OCI-LY1 (cell line): ENCODE measurements around the gene ORM2.

Source experiments
- H2AFZ ChIP-seq: fragments of 200-600 bp; sonication (generic), shearing (Covaris generic); 2 replicates; pipeline ENCODE4 v1.6.0; 2014; ENCODE audit warnings: antibody characterized with exemption, mild to moderate bottlenecking, low read length
- H3F3A ChIP-seq: fragments of 200-600 bp; sonication (generic), shearing (Covaris generic); 2 replicates; pipeline ENCODE4 v1.6.0; 2014; ENCODE audit warnings: mild to moderate bottlenecking, antibody characterized with exemption, low read length, moderate library complexity; ENCODE audit not compliant: insufficient read depth
- H3K27ac ChIP-seq: fragments of 200-600 bp; sonication (generic); 2 replicates; pipeline ENCODE4 v1.5.1; 2014; ENCODE audit warnings: low read length, mixed run types, mild to moderate bottlenecking, low read depth; ENCODE audit not compliant: poor library complexity, severe bottlenecking
- H3K27me3 ChIP-seq: fragments of 200-600 bp; sonication (generic); 2 replicates; pipeline ENCODE4 v1.6.0; 2014; ENCODE audit warnings: antibody characterized with exemption, mild to moderate bottlenecking, low read length, moderate library complexity; ENCODE audit not compliant: insufficient read depth
- H3K36me3 ChIP-seq: fragments of 200-600 bp; sonication (generic); 2 replicates; pipeline ENCODE4 v1.6.1; 2014; ENCODE audit warnings: mild to moderate bottlenecking, antibody characterized with exemption, low read length, moderate library complexity, mixed read lengths; ENCODE audit not compliant: insufficient read depth
- H3K4me1 ChIP-seq: fragments of 200-600 bp; sonication (generic); 2 replicates; pipeline ENCODE4 v1.5.1; 2014; ENCODE audit warnings: mild to moderate bottlenecking, low read length, moderate library complexity; ENCODE audit not compliant: insufficient read depth, severe bottlenecking
- H3K4me2 ChIP-seq: fragments of 200-600 bp; sonication (generic), shearing (Covaris generic); 2 replicates; pipeline ENCODE4 v1.6.1; 2014; ENCODE audit warnings: low read length
- H3K4me3 ChIP-seq: fragments of 200-600 bp; sonication (generic); 2 replicates; pipeline ENCODE4 v1.5.1; 2014; ENCODE audit warnings: low read length, low read depth, mild to moderate bottlenecking, mixed read lengths; ENCODE audit not compliant: poor library complexity, severe bottlenecking
- H3K79me2 ChIP-seq: fragments of 200-600 bp; shearing (Covaris generic); 2 replicates; pipeline ENCODE4 v1.6.1; 2016; ENCODE audit warnings: mixed run types, low read length, mixed read lengths; ENCODE audit not compliant: insufficient read depth
- H3K9ac ChIP-seq: fragments of 200-600 bp; sonication (generic), shearing (Covaris generic); 2 replicates; pipeline ENCODE4 v1.6.1; 2014; ENCODE audit warnings: mild to moderate bottlenecking, low read length, mixed read lengths
- H3K9me2 ChIP-seq: fragments of 200-600 bp; sonication (generic), shearing (Covaris generic); 2 replicates; pipeline ENCODE4 v1.6.1; 2014; ENCODE audit warnings: low read depth, mild to moderate bottlenecking, low read length, mixed read lengths
- H3K9me3 ChIP-seq: fragments of 200-600 bp; shearing (Covaris generic); 2 replicates; pipeline ENCODE4 v1.6.1; 2014; ENCODE audit warnings: low read length, mixed read lengths
- H4K20me1 ChIP-seq: fragments of 200-600 bp; sonication (generic), shearing (Covaris generic); 2 replicates; pipeline ENCODE4 v1.6.0; 2016; ENCODE audit warnings: mild to moderate bottlenecking, low read length; ENCODE audit not compliant: insufficient read depth
- EZH2 ChIP-seq: fragments of 200-600 bp; sonication (generic), shearing (Covaris generic); IDR thresholded peaks from 2 replicates; pipeline ENCODE4 v1.8.0; 2017; ENCODE audit warnings: borderline replicate concordance, mixed run types, mild to moderate bottlenecking, antibody characterized with exemption, low read length, moderate library complexity, mixed read lengths
- TF ChIP-seq, protein P1 (sequence below): fragments of 200-600 bp; sonication (generic), shearing (Covaris generic); IDR thresholded peaks from 2 replicates; pipeline ENCODE4 v1.5.1; 2017; ENCODE audit warnings: mild to moderate bottlenecking, antibody characterized with exemption, low read length, moderate library complexity, mixed read lengths

The ORM2 gene

DNA sequence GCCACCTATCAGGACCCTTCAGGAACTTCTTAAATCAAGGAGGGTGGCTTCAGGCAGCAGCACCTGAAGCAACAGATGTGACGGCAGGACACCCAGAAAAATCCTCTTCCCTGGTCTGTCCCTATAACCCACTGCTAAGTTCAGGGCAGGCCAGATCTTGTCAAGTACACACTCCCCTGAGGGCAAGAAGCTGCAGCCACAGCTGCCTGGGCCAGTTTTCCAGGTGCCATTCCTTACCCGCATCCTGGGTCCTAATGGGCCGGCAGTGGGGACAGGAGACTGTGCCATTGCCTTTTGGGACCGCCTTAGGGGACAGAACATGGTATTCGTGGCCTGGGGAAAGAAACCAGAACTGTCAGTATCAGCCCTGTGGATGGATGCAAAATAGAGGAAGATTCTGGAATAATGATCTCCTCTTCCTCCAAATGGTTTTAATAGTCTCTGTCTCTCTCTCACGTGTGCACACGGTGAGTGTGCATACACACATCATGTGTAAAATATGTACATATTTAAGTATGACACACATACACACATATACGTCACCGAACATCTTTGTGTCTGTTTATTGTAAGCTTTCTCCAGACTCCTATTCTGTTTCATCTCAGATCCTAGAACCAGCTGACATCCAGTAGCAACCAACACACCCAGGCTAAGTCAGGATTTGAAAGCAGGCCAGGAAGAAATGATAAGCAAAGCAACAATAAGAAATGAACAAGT lies 14.0 kb downstream of the ORM2 start:
- Histone ChIP-seq H4K20me1 (no peaks in the 10 kb centered on the region), H3K9me2 (no peaks in the 10 kb centered on the region), H2AFZ (no peak overlapping the region), H3F3A (no peaks in the 10 kb centered on the region), H3K27ac (no peak overlapping the region), H3K4me2 (no peak overlapping the region), H3K9ac (no peak overlapping the region), H3K4me3 (no peak overlapping the region), H3K4me1 (peaks cover 2% of the 10 kb centered on the region), H3K79me2 (no peaks in the 10 kb centered on the region), H3K9me3 (no peaks in the 10 kb centered on the region), H3K36me3 (peaks cover 93% of the 10 kb centered on the region), H3K27me3 (no peaks in the 10 kb centered on the region)
- TF ChIP-seq, protein P1, sequence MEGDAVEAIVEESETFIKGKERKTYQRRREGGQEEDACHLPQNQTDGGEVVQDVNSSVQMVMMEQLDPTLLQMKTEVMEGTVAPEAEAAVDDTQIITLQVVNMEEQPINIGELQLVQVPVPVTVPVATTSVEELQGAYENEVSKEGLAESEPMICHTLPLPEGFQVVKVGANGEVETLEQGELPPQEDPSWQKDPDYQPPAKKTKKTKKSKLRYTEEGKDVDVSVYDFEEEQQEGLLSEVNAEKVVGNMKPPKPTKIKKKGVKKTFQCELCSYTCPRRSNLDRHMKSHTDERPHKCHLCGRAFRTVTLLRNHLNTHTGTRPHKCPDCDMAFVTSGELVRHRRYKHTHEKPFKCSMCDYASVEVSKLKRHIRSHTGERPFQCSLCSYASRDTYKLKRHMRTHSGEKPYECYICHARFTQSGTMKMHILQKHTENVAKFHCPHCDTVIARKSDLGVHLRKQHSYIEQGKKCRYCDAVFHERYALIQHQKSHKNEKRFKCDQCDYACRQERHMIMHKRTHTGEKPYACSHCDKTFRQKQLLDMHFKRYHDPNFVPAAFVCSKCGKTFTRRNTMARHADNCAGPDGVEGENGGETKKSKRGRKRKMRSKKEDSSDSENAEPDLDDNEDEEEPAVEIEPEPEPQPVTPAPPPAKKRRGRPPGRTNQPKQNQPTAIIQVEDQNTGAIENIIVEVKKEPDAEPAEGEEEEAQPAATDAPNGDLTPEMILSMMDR, result no peak
- no peak for TF ChIP-seq EZH2

DNA sequence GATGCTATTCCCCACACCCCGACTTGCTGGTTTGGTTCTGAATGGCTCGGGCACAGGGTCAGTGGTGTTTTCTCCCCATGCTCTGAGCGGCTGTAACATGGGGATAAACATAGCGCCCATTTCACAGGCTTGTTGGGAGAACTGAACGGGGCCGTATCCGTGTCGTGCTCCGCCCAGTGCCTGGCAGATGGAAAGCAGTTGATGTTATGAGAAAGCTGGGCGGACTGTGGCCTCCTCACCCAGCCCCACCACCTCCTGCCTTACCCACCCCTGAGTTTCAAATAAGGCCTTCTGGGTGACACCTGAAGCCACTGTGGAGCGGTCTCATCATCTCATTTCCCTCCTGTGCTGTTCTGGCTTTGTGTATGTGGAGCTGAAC lies 14.5 kb downstream of the ORM2 start:
- H3K4me1 ChIP-seq, result peaks cover 8% of the 10 kb centered on the region
- peaks cover 93% of the 10 kb centered on the region for H3K36me3 ChIP-seq
- no peak overlapping the region for H2AFZ ChIP-seq
- no peak for TF ChIP-seq EZH2
- TF ChIP-seq, protein P1, result no peak
- no peaks in the 10 kb centered on the region for H3F3A ChIP-seq
- H4K20me1 ChIP-seq, result no peaks in the 10 kb centered on the region
- no peaks in the 10 kb centered on the region for H3K9me2 ChIP-seq
- H3K9me3 ChIP-seq, result no peaks in the 10 kb centered on the region
- H3K27ac ChIP-seq, result no peak overlapping the region
- H3K4me2 ChIP-seq, result no peak overlapping the region
- H3K4me3 ChIP-seq, result no peak overlapping the region
- H3K79me2 ChIP-seq, result no peaks in the 10 kb centered on the region
- no peaks in the 10 kb centered on the region for H3K27me3 ChIP-seq
- H3K9ac ChIP-seq, result no peak overlapping the region

DNA sequence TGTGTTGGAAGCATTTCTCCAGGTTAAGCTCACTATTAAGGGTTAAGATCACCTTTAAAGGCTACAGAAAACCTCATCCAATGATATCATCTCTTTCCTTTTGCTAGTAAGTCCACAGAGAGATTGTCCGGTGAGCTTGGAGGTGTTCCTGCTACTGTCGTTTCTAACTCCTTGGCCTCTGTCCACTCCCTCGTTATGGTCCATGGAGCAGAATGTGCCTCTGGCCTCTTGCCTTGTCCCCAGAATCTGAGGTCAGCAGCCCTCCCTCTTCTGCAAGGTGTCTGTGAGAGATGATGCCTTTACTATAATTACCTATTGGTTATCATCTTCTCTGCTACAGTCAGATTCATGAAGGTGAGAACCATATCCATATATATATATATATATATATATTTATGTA lies 15.0 kb downstream of the ORM2 start:
- Histone ChIP-seq H4K20me1 (no peaks in the 10 kb centered on the region), H3K4me2 (no peak overlapping the region), H3K27ac (no peak overlapping the region), H3K9me2 (no peaks in the 10 kb centered on the region), H3K79me2 (no peaks in the 10 kb centered on the region), H3K9ac (no peak overlapping the region), H2AFZ (no peak overlapping the region), H3K4me1 (peaks cover 13% of the 10 kb centered on the region), H3K4me3 (no peak overlapping the region), H3K36me3 (peaks cover 93% of the 10 kb centered on the region), H3K9me3 (no peaks in the 10 kb centered on the region), H3K27me3 (no peaks in the 10 kb centered on the region), H3F3A (no peaks in the 10 kb centered on the region)
- TF ChIP-seq EZH2, result no peak
- TF ChIP-seq, protein P1, result no peak
